Tibial artery (tissue), 4 donors: ENCODE measurements around the gene DAB2.

Experiments used
- DNase-seq, 2 donors: peaks; one replicate each; pipeline ENCODE4 v3.0.0-alpha.2; 2019
- H3K27ac ChIP-seq, 2 donors: fragments of 200-600 bp; sonication (generic) in 1 of 2; 1 replicate in 1 of 2; 2 replicates in 1 of 2; pipeline ENCODE4 v1.5.1; 2018 to 2019; ENCODE audit warnings: mild to moderate bottlenecking in 1 of 2
- H3K27me3 ChIP-seq, 2 donors: fragments of 200-600 bp; sonication (generic) in 1 of 2; one replicate each; pipeline versions ENCODE4 v1.5.1 to v1.6.0; 2016 to 2019
- H3K36me3 ChIP-seq, 3 donors: fragments of 200-600 bp; sonication (generic) in 2 of 3; one replicate each; pipeline ENCODE4 v1.5.1; 2016 to 2019; ENCODE audit warnings: mild to moderate bottlenecking in 2 of 3
- H3K4me1 ChIP-seq, 4 donors: fragments of 200-600 bp; sonication (generic) in 2 of 4; 1 replicate in 3 of 4; 2 replicates in 1 of 4; pipeline ENCODE4 v1.5.1; 2016 to 2019
- H3K4me3 ChIP-seq, 2 donors: fragments of 200-600 bp; sonication (generic) in 1 of 2; 1 replicate in 1 of 2; 2 replicates in 1 of 2; pipeline ENCODE4 v1.5.1; 2018 to 2019; ENCODE audit warnings: mild to moderate bottlenecking in 2 of 2
- H3K9me3 ChIP-seq, 3 donors: fragments of 200-600 bp; sonication (generic) in 1 of 3; one replicate each; pipeline ENCODE4 v1.5.1; 2016 to 2019
- CTCF ChIP-seq, 2 experiments: fragments of 200-600 bp in 1 of 2; fragments of 450-650 bp in 1 of 2; IDR thresholded peaks; one replicate each; pipeline ENCODE4 v1.5.1; 2017 to 2019; ENCODE audit warnings: antibody characterized with exemption in 2 of 2, mild to moderate bottlenecking in 1 of 2, moderate library complexity in 1 of 2
- intact Hi-C: fragments of 100-400 bp; cut with DNase I; formaldehyde crosslinking; loops from one replicate; pipeline ENCODE4 v1.15.0; 2023; ENCODE audit warnings: low total_unique reads

Gene DAB2

GRCh38 chr5:39420482-39421145 is 4.2 kb downstream of the DAB2 start:
- Histone ChIP-seq H3K4me3 (peak overlapping the region in 1 of 2 donors; percentile 77), H3K36me3 (peaks cover 0 to 14% (median 0%) of the 10 kb centered on the region in 3 donors), H3K9me3 (no peaks in the 10 kb centered on the region), H3K27ac (peak overlapping the region; percentile 88), H3K27me3 (no peaks in the 10 kb centered on the region), H3K4me1 (peaks cover 0 to 68% (median 33%) of the 10 kb centered on the region in 4 donors)
- intact Hi-C loops: no loop called here
- DNase-seq: peak; percentile 83 to 86
- TF ChIP-seq CTCF (IDR thresholded peaks at IDR 0.05): no peak

DNA sequence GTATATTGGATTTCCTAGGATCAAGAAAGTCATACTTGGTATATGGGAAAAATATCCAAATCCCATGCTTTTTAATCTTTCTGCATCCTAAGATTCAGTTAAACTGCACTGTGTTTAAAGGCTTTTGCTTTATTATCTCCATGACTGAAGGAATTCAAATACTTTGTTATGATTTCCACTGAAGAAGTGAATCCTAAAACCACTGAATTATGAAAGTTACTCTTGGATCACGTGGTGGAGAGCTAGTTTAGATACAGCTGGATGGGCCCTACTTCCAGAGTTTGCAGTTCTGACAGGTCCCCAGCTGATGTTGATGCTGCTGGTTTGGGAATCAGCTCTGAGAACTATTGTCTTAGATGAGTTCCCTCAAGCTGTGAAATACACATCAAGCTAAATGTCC is 5.0 kb downstream of the DAB2 start:
- H3K4me1 ChIP-seq: peaks cover 0 to 71% (median 35%) of the 10 kb centered on the region in 4 donors
- no peak overlapping the region for H3K4me3 ChIP-seq
- no peaks in the 10 kb centered on the region for H3K9me3 ChIP-seq
- no peak for TF ChIP-seq CTCF (IDR thresholded peaks at IDR 0.05)
- intact Hi-C loops: no loop called here
- H3K27ac ChIP-seq: peak overlapping the region; percentile 88
- DNase-seq: no peak
- H3K36me3 ChIP-seq: peaks cover 0 to 14% (median 0%) of the 10 kb centered on the region in 3 donors
- H3K27me3 ChIP-seq: no peaks in the 10 kb centered on the region

GRCh38 chr5:39417979-39418378 is 6.8 kb downstream of the DAB2 start:
- peaks cover 0 to 80% (median 32%) of the 10 kb centered on the region in 4 donors for H3K4me1 ChIP-seq

GRCh38 chr5:39415201-39415600 is 9.6 kb downstream of the DAB2 start:
- H3K4me1 ChIP-seq: peaks cover 0 to 79% (median 40%) of the 10 kb centered on the region in 4 donors
- intact Hi-C loops: no loop called here
- TF ChIP-seq CTCF (IDR thresholded peaks at IDR 0.05): no peak
- no peak for DNase-seq
- no peaks in the 10 kb centered on the region for H3K27me3 ChIP-seq
- no peak overlapping the region for H3K4me3 ChIP-seq
- peaks cover 0 to 14% (median 0%) of the 10 kb centered on the region in 3 donors for H3K36me3 ChIP-seq
- H3K9me3 ChIP-seq: no peaks in the 10 kb centered on the region
- H3K27ac ChIP-seq: no peak overlapping the region

More at GRCh38 chr5:39417979-39418378, 6.8 kb downstream of the DAB2 start:
- no peak for DNase-seq
- intact Hi-C loops: no loop called here
- TF ChIP-seq CTCF (IDR thresholded peaks at IDR 0.05): no peak
- Histone ChIP-seq H3K27me3 (no peaks in the 10 kb centered on the region), H3K36me3 (peaks cover 0 to 14% (median 0%) of the 10 kb centered on the region in 3 donors), H3K27ac (no peak overlapping the region), H3K9me3 (no peaks in the 10 kb centered on the region), H3K4me3 (no peak overlapping the region)

DNA sequence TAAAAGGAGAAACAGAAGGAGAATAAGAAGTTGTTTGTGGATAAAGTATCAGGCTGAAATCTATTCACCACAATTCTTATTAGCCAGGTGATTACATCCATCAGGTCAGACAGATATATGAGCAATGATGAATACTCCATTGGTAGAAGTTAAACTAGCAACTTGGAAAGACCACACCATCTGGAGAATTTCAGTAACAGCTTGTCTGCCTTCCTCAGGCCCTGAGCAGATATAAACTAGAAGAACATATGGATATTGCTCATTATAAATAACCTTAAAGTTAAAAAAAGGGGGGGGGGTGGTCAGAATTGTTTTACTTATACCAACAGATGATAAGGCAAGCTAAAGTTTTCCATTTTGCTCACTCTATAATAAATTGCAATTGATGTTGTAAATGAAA is 10.4 kb downstream of the DAB2 start:
- TF ChIP-seq CTCF (IDR thresholded peaks at IDR 0.05): no peak
- Histone ChIP-seq H3K9me3 (no peaks in the 10 kb centered on the region), H3K27ac (no peak overlapping the region), H3K4me1 (peaks cover 0 to 79% (median 38%) of the 10 kb centered on the region in 4 donors), H3K36me3 (peaks cover 0 to 14% (median 0%) of the 10 kb centered on the region in 3 donors), H3K4me3 (no peak overlapping the region), H3K27me3 (no peaks in the 10 kb centered on the region)
- intact Hi-C loops: no loop called here
- DNase-seq: no peak
